NCI-H82 (cell line): ENCODE results near the gene KRT25.
"Not testable (repeated sequence)": the region's sequence is repeated elsewhere in the genome, so short reads cannot be mapped to it uniquely, and the experiment has no call there.

ENCODE experiments used
- DNase-seq: peaks from one replicate; lab custom pipeline; 2025; lab: John Stamatoyannopoulos, UW

Gene KRT25

DNA sequence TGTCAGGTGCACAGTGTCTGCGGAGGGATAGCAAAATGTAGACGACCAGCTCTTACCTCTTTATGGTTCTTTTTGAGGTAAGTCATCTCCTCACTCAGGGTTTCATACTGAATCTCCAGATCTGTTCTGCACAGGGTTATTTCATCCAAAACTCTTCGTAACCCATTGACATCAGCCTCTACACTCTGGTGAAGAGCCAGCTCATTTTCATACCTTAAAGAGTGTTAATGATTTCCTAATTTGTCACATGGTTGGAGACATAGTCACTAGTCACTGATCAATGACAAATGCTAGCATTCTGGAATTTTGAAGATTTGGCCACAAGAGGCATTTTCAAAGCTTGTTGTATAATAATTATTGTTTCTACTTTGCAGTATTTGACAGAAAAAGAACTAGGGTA is 1.3 kb downstream of the KRT25 start:
- no peak for DNase-seq

DNA sequence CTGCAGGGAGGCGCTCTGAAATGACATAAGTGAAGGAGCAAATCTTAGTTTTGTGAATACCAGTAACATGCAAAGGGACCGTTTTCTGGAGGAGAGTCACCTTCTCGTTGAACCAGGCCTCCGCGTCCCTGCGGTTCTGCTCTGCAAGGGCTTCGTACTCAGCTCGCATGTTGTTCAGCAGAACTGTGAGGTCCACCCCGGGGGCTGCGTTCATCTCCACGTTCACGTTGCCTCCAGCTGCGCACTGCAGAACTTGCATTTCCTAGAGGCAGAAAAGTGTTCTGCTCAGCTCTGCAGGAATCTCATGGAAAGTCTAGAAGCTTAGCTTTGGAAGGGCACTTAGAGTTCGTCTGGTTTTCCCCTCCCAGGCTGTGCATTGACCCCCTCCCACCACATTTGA is 4.1 kb downstream of the KRT25 start:
- no peak for DNase-seq

DNA sequence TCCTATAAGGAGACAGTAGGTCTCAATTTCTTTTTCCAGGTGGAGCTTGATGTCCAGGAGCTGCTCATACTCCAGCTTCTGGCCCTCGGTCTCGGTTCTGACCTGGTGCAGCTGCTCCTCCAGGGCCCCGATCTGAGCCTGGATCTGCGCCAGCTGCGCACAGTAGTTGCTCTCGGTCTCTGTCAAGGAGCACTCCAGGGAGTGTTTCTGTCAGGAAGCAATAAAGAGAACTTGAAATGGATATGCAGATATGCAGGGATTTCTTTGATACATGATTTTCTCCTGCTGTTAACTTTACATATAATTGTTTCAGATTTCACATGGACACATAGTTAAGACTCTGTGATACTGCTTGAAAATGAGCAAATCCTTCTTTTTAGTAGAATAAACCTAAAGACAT is 4.7 kb downstream of the KRT25 start:
- DNase-seq, result no peak

DNA sequence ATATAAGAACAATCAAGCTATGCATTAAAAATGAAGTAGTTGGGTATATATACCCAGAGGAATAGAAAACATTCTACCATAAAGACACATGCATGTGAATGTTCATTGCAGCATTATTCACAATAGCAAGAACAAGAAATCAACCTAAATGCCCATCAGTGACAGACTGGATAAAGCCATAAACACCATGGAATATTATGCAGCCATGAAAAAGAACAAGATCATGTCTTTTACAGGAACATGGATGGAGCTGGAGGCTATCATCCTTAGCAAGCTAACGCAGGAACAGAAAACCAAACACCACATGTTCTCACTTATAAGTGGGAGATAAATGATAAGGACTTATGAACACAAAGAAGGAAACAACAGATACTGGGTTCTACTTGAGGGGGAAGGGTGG is 6.5 kb downstream of the KRT25 start:
- not testable (repeated sequence) for DNase-seq

DNA sequence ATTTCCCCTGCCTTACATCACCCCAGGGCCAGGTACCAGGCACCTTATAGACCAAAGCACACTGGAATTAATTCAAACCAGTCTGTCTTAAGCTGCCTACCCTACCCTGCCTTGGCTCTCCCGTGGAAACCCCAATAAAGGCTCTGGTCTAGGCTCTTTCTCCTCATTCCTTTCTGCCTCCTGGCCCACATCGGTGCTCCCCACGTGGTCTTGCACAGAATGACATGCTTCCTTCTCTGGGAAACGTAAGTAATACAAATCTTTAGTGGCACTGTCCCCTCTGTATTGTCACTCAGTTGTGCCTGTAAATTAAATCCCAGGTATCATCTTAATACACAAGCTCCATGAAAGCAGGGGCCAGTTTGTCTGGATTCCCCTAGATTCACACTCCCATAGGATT is 16.6 kb downstream of the KRT25 start:
- DNase-seq, result no peak

DNA sequence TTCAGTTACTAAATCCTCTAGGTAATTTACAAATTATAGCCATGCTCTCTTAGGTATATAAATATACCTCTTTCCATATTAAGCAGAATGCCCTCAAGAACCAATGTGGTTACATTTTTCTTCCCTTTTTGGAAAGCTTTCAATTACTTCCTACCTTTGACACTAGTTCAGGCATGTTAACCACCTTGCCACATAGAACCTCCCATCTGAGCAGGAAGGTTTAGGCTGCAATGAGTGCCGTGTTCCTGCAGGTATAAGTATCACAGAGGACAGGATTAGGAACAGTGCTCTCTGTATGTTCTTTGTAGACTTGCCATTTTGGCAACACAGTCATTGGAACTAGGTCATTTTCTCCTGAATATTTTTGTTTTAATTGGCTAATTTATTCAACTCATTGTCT is 20.1 kb downstream of the KRT25 start:
- no peak for DNase-seq

DNA sequence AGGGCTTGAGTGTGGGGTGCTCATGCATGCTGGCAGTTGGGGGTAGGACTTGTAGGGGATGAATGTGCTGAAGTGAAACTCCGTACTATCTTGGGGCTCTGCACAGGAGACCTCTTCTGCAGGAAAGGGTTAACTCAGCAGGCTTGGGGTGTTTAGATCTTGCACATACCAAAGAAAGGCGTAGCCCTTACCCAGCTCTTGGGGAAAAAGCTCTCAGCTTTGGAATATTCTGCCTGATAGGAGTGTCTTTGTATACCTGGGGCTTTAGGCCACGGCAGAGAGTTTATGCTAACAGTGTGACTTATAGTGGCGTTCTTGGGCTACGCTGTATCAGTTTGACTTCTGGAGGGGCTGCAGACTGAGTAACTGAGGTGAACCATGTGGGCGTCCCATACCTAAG is 21.1 kb downstream of the KRT25 start:
- no peak for DNase-seq

DNA sequence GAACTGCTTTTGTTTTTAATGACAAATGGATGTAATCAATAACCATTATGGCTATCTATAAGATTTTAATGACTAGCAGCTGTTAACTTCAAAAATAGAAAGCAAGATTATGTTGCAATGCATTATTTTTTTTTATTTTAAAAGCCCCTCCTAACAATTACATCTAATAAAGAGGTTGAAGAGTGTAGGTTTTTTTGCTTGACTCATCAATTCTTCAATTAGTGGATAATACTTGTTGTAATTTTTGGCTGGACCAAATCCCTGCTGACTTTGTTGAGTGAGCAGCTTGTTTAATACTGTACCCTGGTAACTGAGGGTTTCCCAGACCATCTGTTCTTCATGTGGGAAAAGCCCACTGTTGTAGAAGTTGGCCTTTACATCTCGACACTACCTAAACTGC is 24.2 kb downstream of the KRT25 start:
- DNase-seq, result no peak

DNA sequence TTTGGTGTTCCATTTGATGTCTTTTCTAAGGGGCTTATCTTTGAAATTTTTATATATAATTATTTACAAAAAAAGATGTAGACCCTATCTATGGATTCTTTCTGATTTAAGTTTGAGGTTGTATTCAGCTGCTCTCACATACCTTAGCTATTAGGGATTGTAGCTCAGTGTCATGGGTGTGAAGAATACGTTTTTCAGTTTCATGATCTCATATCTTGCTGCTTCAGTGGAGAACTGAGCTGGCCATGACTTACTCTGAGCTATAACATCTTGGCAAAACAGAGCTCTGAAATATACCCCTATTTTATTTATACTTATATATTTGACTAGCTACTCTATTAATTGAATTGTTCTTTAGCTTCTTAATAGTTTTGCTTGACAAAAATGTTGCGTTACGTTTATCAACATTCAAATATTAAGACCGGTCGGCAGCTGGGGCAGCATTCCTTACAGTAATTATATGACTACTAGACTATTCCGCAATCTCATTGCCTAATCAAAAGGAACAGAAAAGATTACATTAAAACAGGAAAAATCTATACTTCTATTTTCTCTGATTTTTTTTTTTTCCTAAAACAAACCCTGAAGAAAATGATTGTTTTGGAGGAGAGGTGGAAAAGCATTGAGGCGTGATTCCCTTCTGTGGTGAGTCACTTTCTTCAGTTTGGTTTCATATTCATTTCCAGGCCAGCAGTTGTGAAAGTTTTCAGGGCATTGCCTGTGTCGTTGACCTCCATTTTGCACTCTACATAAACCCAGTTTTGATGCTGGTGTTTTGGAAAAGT is 27.5 kb downstream of the KRT25 start:
- no peak for DNase-seq

DNA sequence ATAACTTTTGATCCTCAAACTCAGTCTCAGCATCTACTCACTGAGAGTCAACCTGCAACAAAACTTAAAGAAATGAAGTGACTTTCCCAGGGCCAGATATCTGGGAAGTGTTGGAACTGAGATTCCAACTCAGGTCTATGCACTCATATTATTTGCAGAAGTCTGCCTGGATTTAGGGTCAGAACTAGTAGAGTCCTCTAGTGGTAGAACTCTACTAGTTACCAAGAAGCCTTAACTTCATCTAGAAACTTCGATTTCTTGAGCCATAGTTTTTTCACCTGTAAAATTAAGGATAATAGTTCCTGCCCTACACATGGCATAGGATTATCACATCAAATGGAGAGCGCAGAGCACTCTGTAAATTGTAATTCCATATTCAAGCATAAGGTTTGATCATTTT is 28.2 kb downstream of the KRT25 start:
- no peak for DNase-seq

DNA sequence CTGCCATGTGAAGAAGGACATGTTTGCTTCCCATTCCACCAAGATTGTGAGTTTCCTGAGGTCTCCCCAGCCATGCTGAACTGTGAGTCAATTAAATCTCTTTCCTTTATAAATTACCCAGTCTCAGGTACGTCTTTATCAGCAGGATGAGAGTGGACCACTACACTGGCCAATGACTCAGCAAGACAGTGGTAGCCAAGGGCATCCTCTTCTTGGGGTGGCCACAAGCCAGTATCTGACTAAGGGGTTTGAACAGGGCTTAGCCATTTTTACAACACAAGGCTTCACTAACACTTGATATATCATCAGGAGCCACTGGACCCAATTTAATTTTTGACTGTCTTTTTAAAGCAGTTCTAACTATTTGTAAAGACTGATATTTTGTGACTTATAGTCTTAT is 30.5 kb downstream of the KRT25 start:
- no peak for DNase-seq

DNA sequence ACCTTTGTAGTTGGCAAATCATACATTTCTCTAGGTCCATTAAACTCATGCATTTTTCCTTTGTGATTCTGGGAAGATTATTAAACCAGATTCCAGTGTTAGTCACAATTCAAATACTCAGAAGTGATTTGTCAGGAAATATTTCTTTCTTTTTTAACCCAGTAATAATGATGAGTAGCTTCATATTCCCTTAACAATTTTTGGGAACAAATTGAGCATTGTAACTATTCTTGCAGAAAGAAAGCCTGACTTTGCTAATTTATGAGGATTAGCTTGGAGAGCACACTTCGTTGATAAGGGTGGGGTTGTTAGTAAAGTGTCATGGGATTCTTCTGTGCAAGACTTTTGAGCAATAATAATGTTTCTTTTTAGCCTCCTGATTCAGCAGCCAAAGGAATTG is 32.9 kb downstream of the KRT25 start:
- DNase-seq, result no peak

DNA sequence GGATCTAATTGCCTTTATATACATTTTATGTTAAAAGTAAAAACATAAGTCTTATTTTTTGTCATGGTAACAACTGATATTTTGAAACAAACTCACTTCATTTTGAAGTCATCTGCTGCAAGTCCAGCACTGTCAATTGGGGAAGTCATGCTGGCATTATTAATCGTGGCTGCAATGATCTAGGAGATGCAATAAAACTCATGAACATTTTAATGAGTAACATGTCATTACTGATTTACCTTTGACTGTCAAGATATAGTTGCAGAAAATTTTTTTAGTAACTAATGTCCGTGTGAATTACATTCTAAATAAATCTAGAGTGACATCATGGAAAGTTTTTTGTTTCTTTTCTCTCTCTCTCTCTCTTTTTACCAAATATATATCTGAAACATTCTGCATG is 34.2 kb downstream of the KRT25 start:
- DNase-seq, result no peak

DNA sequence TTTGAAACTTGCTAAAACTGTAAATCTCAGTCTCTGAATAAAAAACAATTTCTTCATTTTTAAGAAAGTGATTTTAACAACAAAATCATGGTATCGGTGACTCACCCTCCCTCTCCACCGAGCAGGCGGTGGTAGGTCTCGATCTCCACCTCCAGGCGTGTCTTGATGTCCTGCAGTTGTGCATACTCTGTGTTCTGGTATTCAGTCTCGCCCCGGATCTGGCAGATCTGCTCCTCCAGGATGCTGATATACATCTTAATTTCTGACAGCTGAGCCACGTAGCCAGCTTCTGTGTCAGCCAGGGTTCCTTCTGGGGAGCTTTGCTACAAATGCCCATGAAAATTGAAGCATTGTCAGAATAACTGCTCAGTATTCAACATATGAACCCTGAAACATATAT is 36.2 kb downstream of the KRT25 start:
- no peak for DNase-seq

DNA sequence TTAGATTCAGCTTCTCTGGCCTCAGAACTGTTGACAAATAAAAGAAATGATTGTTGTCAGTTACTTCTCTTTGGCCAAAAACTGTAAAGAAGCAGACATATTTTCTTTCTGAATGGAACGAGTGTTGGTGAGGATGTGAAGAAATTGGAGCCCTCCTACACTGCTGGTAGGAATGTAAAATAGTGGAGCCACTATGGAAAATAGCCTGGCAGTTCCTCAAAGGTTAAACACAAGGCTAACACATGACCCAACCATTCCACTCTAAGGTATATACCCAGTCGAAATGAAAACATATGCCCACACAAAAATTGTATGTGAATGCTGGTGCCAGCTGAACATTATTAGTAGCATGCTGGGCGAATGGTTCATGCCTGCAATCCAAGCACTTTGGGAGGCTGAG is 37.4 kb downstream of the KRT25 start:
- DNase-seq, result no peak

DNA sequence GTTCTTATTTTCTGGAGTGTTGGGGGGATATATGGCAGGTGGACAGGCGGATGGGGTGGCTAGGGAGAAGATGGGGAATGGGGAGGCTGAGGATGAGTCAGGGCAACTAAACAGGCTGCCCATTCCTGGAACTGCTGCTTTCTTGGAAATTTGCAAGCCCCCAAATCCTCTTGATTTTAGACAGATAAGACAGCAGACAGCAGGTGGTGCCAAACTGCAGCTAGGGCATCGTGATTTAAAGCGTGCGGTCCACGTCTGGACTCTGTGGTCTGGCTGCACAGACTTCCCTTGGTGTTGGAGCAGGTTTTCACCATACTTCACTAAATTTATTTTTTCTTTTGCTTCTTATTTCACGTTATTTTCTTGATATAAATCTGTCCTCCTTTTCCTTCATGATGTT is 40.7 kb downstream of the KRT25 start:
- no peak for DNase-seq

DNA sequence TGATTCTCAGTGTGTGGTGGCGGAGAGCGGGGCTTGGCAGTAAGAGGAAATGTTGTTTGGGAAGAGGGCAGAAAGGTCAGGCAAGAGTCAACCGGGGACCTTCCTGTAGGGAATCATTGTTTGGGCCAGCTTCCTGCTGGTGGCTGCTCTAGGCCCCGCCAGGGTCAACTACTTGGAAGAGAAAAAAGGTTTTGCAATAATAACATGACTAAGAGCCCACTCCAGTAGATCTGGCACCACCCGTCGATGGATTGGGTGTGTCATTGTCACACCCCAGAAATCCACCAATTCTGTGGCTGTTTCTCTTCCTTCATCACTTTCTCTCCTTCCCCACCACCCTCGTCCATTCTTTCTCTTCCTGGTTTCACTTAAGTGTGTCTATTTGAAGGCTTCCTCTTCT is 47.4 kb downstream of the KRT25 start:
- DNase-seq, result no peak

DNA sequence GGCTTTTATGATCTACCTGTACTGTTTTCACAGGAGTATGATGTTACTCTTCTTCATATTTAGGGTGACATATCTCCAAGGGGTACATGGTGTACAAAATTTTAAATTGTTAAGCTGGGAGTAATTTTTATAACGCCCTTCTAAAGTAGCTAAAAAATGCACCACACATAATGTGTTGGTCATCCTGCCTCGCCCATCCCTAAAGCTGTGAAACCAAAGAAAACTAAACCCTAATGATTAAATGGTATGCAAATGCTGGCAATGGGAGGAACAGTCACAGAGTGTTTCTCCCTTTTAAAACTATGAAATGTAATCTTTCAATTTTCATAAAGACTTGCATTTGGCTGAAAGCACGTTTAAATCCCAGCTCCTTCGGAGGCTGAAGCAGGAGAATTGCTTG is 49.5 kb downstream of the KRT25 start:
- no peak for DNase-seq

DNA sequence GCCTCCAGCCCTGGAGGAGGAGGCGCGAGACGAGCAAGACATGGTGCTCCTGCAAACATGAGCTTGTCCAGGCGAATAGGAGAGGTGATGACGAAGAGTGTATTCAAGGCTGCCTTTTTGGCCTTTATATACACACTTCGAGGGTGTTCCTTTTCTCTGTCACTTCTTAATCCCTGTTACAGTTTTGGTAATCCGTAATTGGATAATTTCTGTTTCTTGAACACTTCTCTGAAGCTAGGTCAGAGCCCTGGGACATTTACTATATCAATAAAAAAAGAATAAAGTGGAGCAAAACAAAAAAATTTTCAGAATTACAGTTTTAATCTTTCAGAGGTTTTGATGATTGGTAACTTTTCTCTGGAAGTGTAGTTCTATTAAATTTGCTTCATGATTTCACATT is 51.5 kb downstream of the KRT25 start, which contains the start of gene KRT24:
Gene KRT24 (minus strand): TSS at position 101 of the 400 bp plus-strand sequence. CDS start 59 bp downstream, at position 42.
- peak; percentile 56 for DNase-seq

DNA sequence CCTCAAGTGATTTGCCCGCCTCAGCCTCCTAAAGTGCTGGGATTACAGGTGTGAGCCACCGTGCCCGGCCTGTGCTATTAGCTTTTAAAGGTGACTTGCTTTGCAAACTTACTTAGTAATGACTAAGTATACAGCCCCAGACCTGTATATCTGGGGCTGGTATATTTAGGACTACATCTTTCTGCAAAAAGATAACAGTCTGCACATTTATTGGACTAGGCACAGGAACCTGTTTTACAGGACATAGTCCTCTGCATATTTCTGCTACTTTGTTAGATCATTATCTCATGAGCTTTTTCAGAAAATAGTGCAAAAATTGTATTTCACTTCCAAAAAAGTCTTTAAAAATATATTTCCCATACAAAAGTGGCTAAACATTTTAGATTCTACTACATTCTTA is 52.9 kb downstream of the KRT25 start:
- DNase-seq, result no peak

DNA sequence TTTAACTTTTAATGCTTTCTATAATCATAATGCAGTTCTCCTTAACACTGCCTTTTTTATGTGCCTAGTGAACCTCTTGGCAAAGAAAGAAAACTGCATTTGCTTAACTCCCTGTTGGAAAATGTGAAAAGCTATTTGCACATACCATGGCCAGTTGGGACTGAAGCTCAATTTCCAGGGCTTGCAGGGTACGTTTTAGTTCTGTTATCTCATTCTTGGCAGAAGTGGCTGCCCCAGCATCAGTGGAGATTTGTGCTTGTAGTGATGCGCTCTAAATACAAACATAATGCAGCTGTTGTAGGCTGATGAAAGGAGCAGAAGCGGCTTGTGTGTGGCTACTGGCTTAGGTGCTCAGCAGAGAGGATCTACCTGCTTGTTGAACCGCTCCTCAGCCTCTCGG is 55.3 kb downstream of the KRT25 start:
- no peak for DNase-seq

DNA sequence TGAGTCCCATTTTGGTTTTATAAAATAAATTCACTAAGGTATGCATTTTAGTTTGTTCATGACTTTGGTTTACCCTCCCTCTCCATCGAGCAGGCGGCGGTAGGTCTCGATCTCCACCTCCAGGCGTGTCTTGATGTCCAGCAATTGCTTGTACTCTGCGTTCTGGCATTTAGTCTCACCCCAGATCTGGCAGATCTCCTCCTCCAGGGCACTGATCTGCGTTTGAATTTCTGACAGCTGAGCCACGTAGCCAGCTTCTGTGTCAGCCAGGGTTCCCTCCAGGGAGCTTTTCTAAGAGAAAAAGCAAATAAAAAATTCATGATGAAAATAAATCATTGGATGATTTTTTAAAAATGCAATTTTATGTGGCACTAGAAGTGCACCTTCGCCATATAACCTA is 55.8 kb downstream of the KRT25 start:
- no peak for DNase-seq
